ENCODE measurements around the gene BRD7. TPM values are rescaled to one million over a fixed set of nuclear protein-coding genes. Genes with fewer than 3 reads are reported as not detected.

The BRD7 gene
- total and polyA plus RNA-seq, 4 donors = 37.7 to 90.2 (median 58.8) TPM

GRCh38 chr16:50336884-50337283 lies 31.9 kb downstream of the BRD7 start:
- ATAC-seq (ENCODE audit: low FRiP score) = no peak
- WGBS, 2 donors = no CpG with 5 or more reads among the region's 1 CpG
- Histone ChIP-seq H3K36me3 (ENCODE audit: control insufficient read depth in 1 of 2, insufficient read depth in 2 of 2, low read length in 1 of 2) (peaks cover 0 to 4% of the 10 kb centered on the region in 2 donors), H3K4me3 (ENCODE audit: low read length in 2 of 2) (no peak overlapping the region), H3K9me3 (ENCODE audit: control insufficient read depth, low read length) (no peaks in the 10 kb centered on the region), H3K27me3 (ENCODE audit: control insufficient read depth in 1 of 2, insufficient read depth in 2 of 2, low read length in 1 of 2) (no peaks in the 10 kb centered on the region), H3K4me1 (ENCODE audit: control insufficient read depth in 1 of 2, insufficient read depth in 2 of 2, low read length in 2 of 2) (peaks cover 3 to 12% of the 10 kb centered on the region in 2 donors), H3K27ac (ENCODE audit: low read depth in 1 of 2, low read length in 2 of 2) (peak overlapping the region; percentile 75 to 96)
- intact Hi-C loops (cut with DNase I) = no loop called here
- DNase-seq = no peak

GRCh38 chr16:50335196-50335958 lies 33.4 kb downstream of the BRD7 start:
- Histone ChIP-seq H3K36me3 (ENCODE audit: control insufficient read depth in 1 of 2, insufficient read depth in 2 of 2, low read length in 1 of 2) (peaks cover 0 to 4% of the 10 kb centered on the region in 2 donors), H3K27ac (ENCODE audit: low read depth in 1 of 2, low read length in 2 of 2) (peak overlapping the region in 1 of 2 donors; percentile 78), H3K4me3 (ENCODE audit: low read length in 2 of 2) (no peak overlapping the region), H3K9me3 (ENCODE audit: control insufficient read depth, low read length) (no peaks in the 10 kb centered on the region), H3K27me3 (ENCODE audit: control insufficient read depth in 1 of 2, insufficient read depth in 2 of 2, low read length in 1 of 2) (no peaks in the 10 kb centered on the region), H3K4me1 (ENCODE audit: control insufficient read depth in 1 of 2, insufficient read depth in 2 of 2, low read length in 2 of 2) (peaks cover 3 to 6% of the 10 kb centered on the region in 2 donors)
- 77 to 81% methylated on average over 8 of the region's 8 CpGs for WGBS, 2 donors
- intact Hi-C loops (cut with DNase I) = no loop called here
- DNase-seq (no peak), ATAC-seq (ENCODE audit: low FRiP score) (no peak)

GRCh38 chr16:50334106-50334975 lies 34.4 kb downstream of the BRD7 start:
- ATAC-seq (ENCODE audit: low FRiP score) (no peak), DNase-seq (peak in 1 of 2 donors; percentile 67)
- H3K4me1 ChIP-seq (ENCODE audit: control insufficient read depth in 1 of 2, insufficient read depth in 2 of 2, low read length in 2 of 2) = peaks cover 3 to 6% of the 10 kb centered on the region in 2 donors
- no peaks in the 10 kb centered on the region for H3K9me3 ChIP-seq (ENCODE audit: control insufficient read depth, low read length)
- H3K36me3 ChIP-seq (ENCODE audit: control insufficient read depth in 1 of 2, insufficient read depth in 2 of 2, low read length in 1 of 2) = peaks cover 0 to 4% of the 10 kb centered on the region in 2 donors
- intact Hi-C loops (cut with DNase I) = no loop called here
- H3K4me3 ChIP-seq (ENCODE audit: low read length in 2 of 2) = no peak overlapping the region
- H3K27ac ChIP-seq (ENCODE audit: low read depth in 1 of 2, low read length in 2 of 2) = peak overlapping the region in 1 of 2 donors; percentile 52
- WGBS, 2 donors = 80 to 81% methylated on average over 14 of the region's 14 CpGs
- H3K27me3 ChIP-seq (ENCODE audit: control insufficient read depth in 1 of 2, insufficient read depth in 2 of 2, low read length in 1 of 2) = no peaks in the 10 kb centered on the region

GRCh38 chr16:50332599-50332998 lies 36.2 kb downstream of the BRD7 start:
- WGBS, 2 donors = 97 to 99% methylated on average over 3 of the region's 3 CpGs
- ATAC-seq (ENCODE audit: low FRiP score) = no peak

GRCh38 chr16:50331570-50331969 lies 37.2 kb downstream of the BRD7 start:
- DNase-seq (no peak), ATAC-seq (ENCODE audit: low FRiP score) (no peak)
- intact Hi-C loops (cut with DNase I) = no loop called here
- Histone ChIP-seq H3K27ac (ENCODE audit: low read depth in 1 of 2, low read length in 2 of 2) (peak overlapping the region in 1 of 2 donors; percentile 33), H3K27me3 (ENCODE audit: control insufficient read depth in 1 of 2, insufficient read depth in 2 of 2, low read length in 1 of 2) (no peaks in the 10 kb centered on the region), H3K4me3 (ENCODE audit: low read length in 2 of 2) (no peak overlapping the region), H3K36me3 (ENCODE audit: control insufficient read depth in 1 of 2, insufficient read depth in 2 of 2, low read length in 1 of 2) (no peaks in the 10 kb centered on the region), H3K9me3 (ENCODE audit: control insufficient read depth, low read length) (no peaks in the 10 kb centered on the region), H3K4me1 (ENCODE audit: control insufficient read depth in 1 of 2, insufficient read depth in 2 of 2, low read length in 2 of 2) (peaks cover 0 to 5% of the 10 kb centered on the region in 2 donors)
- WGBS, 2 donors = 31 to 49% methylated on average over 5 of the region's 5 CpGs

More at GRCh38 chr16:50332599-50332998, 36.2 kb downstream of the BRD7 start:
- peak overlapping the region in 1 of 2 donors; percentile 74 for H3K27ac ChIP-seq (ENCODE audit: low read depth in 1 of 2, low read length in 2 of 2)
- no peaks in the 10 kb centered on the region for H3K36me3 ChIP-seq (ENCODE audit: control insufficient read depth in 1 of 2, insufficient read depth in 2 of 2, low read length in 1 of 2)
- no peak for DNase-seq
- no peaks in the 10 kb centered on the region for H3K27me3 ChIP-seq (ENCODE audit: control insufficient read depth in 1 of 2, insufficient read depth in 2 of 2, low read length in 1 of 2)
- peaks cover 0 to 2% of the 10 kb centered on the region in 2 donors for H3K4me1 ChIP-seq (ENCODE audit: control insufficient read depth in 1 of 2, insufficient read depth in 2 of 2, low read length in 2 of 2)
- intact Hi-C loops (cut with DNase I) = no loop called here
- H3K4me3 ChIP-seq (ENCODE audit: low read length in 2 of 2) = no peak overlapping the region
- H3K9me3 ChIP-seq (ENCODE audit: control insufficient read depth, low read length) = no peaks in the 10 kb centered on the region

- Histone ChIP-seq H3K36me3 (ENCODE audit: control insufficient read depth in 1 of 2, insufficient read depth in 2 of 2, low read length in 1 of 2) (peaks cover 0 to 3% of the 10 kb centered on the region in 2 donors), H3K4me1 (ENCODE audit: control insufficient read depth in 1 of 2, insufficient read depth in 2 of 2, low read length in 2 of 2) (peaks cover 0 to 5% of the 10 kb centered on the region in 2 donors)
These were observed 39.2 kb downstream of the BRD7 start for GRCh38 chr16:50329446-50330189.

GRCh38 chr16:50326835-50327465 lies 41.8 kb downstream of the BRD7 start:
- Histone ChIP-seq H3K27ac (ENCODE audit: low read depth in 1 of 2, low read length in 2 of 2) (peak overlapping the region in 1 of 2 donors; percentile 33), H3K27me3 (ENCODE audit: control insufficient read depth in 1 of 2, insufficient read depth in 2 of 2, low read length in 1 of 2) (no peaks in the 10 kb centered on the region), H3K4me1 (ENCODE audit: control insufficient read depth in 1 of 2, insufficient read depth in 2 of 2, low read length in 2 of 2) (peaks cover 0 to 5% of the 10 kb centered on the region in 2 donors), H3K9me3 (ENCODE audit: control insufficient read depth, low read length) (no peaks in the 10 kb centered on the region), H3K36me3 (ENCODE audit: control insufficient read depth in 1 of 2, insufficient read depth in 2 of 2, low read length in 1 of 2) (peaks cover 0 to 7% of the 10 kb centered on the region in 2 donors), H3K4me3 (ENCODE audit: low read length in 2 of 2) (no peak overlapping the region)
- ATAC-seq (ENCODE audit: low FRiP score) = no peak
- DNase-seq = no peak
- intact Hi-C loops (cut with DNase I) = loop anchor here (2.0 to 5.0 kb wide), 3 partner anchors 28 to 40 kb away; partner anchors contain the start of gene BRD7 (in 1 of the 2)
- WGBS, 2 donors = 57 to 65% methylated on average over 7 of the region's 7 CpGs

More at GRCh38 chr16:50329446-50330189, 39.2 kb downstream of the BRD7 start:
- Histone ChIP-seq H3K4me3 (ENCODE audit: low read length in 2 of 2) (no peak overlapping the region), H3K27ac (ENCODE audit: low read depth in 1 of 2, low read length in 2 of 2) (peak overlapping the region; percentile 93 to 94), H3K27me3 (ENCODE audit: control insufficient read depth in 1 of 2, insufficient read depth in 2 of 2, low read length in 1 of 2) (no peaks in the 10 kb centered on the region), H3K9me3 (ENCODE audit: control insufficient read depth, low read length) (no peaks in the 10 kb centered on the region)
- peak in 1 of 2 donors; percentile 70 for DNase-seq
- 16 to 41% methylated on average over 11 of the region's 11 CpGs for WGBS, 2 donors
- no peak for ATAC-seq (ENCODE audit: low FRiP score)
- intact Hi-C loops (cut with DNase I) = loop anchor here (5.0 kb wide), 2 partner anchors 33 to 38 kb away; partner anchors contain the start of gene BRD7 (in 1 of the 2)
